HCEC 1CT (cell line): ENCODE data around the gene GGT6.
"Not testable (repeated sequence)": the region's sequence is repeated elsewhere in the genome, so short reads cannot be mapped to it uniquely, and the experiment has no call there.

Experiments
- DNase-seq: peaks from one replicate; pipeline ENCODE4 v3.0.0-alpha.2; 2017

GGT6 gene

GRCh38 chr17:4560421-4560820 is at the start of gene GGT6:
TSS of gene GGT6 (minus strand) at chr17:4560577. CDS start at chr17:4560521, 56 bp downstream.
- DNase-seq = no peak

GRCh38 chr17:4610162-4610561 is 49.8 kb upstream of the GGT6 start:
- no peak for DNase-seq

GRCh38 chr17:4609761-4610160 is 49.4 kb upstream of the GGT6 start:
- DNase-seq = no peak

- DNase-seq = no peak
Observed at GRCh38 chr17:4607773-4608187, 47.4 kb upstream of the GGT6 start.

- DNase-seq = no peak
Observed at GRCh38 chr17:4607261-4607741, 46.9 kb upstream of the GGT6 start.

- no peak for DNase-seq
Observed at GRCh38 chr17:4605826-4606225, 45.4 kb upstream of the GGT6 start.

- not testable (repeated sequence) for DNase-seq
Observed at GRCh38 chr17:4604736-4605135, 44.4 kb upstream of the GGT6 start.

- no peak for DNase-seq
Observed at GRCh38 chr17:4604111-4604644, 43.8 kb upstream of the GGT6 start.

- DNase-seq = no peak
Observed at GRCh38 chr17:4602041-4602440, 41.7 kb upstream of the GGT6 start.

GRCh38 chr17:4601326-4601725 is 40.9 kb upstream of the GGT6 start:
- DNase-seq = no peak

GRCh38 chr17:4600563-4600962 is 40.2 kb upstream of the GGT6 start:
- DNase-seq = no peak

GRCh38 chr17:4599505-4600281 is 39.3 kb upstream of the GGT6 start:
- no peak for DNase-seq

- no peak for DNase-seq
Observed at GRCh38 chr17:4598776-4599504, 38.6 kb upstream of the GGT6 start.

- no peak for DNase-seq
Observed at GRCh38 chr17:4597975-4598374, 37.6 kb upstream of the GGT6 start.

GRCh38 chr17:4596636-4597380 is 36.4 kb upstream of the GGT6 start:
- DNase-seq = no peak

- not testable (repeated sequence) for DNase-seq
Observed at GRCh38 chr17:4595685-4596342, 35.4 kb upstream of the GGT6 start.

GRCh38 chr17:4594931-4595684 is 34.7 kb upstream of the GGT6 start:
- DNase-seq = no peak

- no peak for DNase-seq
Observed at GRCh38 chr17:4594406-4594805, 34.0 kb upstream of the GGT6 start.

GRCh38 chr17:4593021-4593421 is 32.6 kb upstream of the GGT6 start:
- no peak for DNase-seq

- no peak for DNase-seq
Observed at GRCh38 chr17:4592240-4593005, 32.0 kb upstream of the GGT6 start.

GRCh38 chr17:4591529-4591928 is 31.2 kb upstream of the GGT6 start:
- no peak for DNase-seq
